GM19240 (cell line): ENCODE results near the gene PIK3CB.
A peak's percentile ranks its signal among the peaks of the same experiment; 100 is the strongest.

Source experiments
- DNase-seq: peaks from one replicate; pipeline ENCODE4 v3.0.0; 2011; ENCODE audit warnings: low spot score; ENCODE audit not compliant: insufficient read length

PIK3CB gene

GRCh38 chr3:138834596-138835396 is at the start of gene PIK3CB:
TSS of gene PIK3CB (minus strand) at chr3:138834928. CDS start at chr3:138759343, 75,585 bp downstream.
- DNase-seq: peak; percentile 86

GRCh38 chr3:138881233-138881632 is 46.5 kb upstream of the PIK3CB start:
- no peak for DNase-seq

GRCh38 chr3:138879541-138880380 is 45.0 kb upstream of the PIK3CB start:
- no peak for DNase-seq

GRCh38 chr3:138877226-138877625 is 42.5 kb upstream of the PIK3CB start:
- DNase-seq: no peak

GRCh38 chr3:138875754-138876664 is 41.3 kb upstream of the PIK3CB start:
- DNase-seq: no peak

GRCh38 chr3:138875096-138875753 is 40.5 kb upstream of the PIK3CB start:
- DNase-seq: no peak

- DNase-seq: no peak
Measured at GRCh38 chr3:138873471-138874278, 38.9 kb upstream of the PIK3CB start.

GRCh38 chr3:138872632-138873031 is 37.9 kb upstream of the PIK3CB start:
- no peak for DNase-seq

- DNase-seq: no peak
Measured at GRCh38 chr3:138867996-138868395, 33.3 kb upstream of the PIK3CB start.

- no peak for DNase-seq
Measured at GRCh38 chr3:138863776-138864113, 29.0 kb upstream of the PIK3CB start.

- no peak for DNase-seq
Measured at GRCh38 chr3:138862924-138863775, 28.4 kb upstream of the PIK3CB start.

- DNase-seq: no peak
Measured at GRCh38 chr3:138862531-138862923, 27.8 kb upstream of the PIK3CB start.

- no peak for DNase-seq
Measured at GRCh38 chr3:138861798-138862197, 27.1 kb upstream of the PIK3CB start.

- no peak for DNase-seq
Measured at GRCh38 chr3:138856799-138857198, 22.1 kb upstream of the PIK3CB start.

- DNase-seq: no peak
Measured at GRCh38 chr3:138854940-138855339, 20.2 kb upstream of the PIK3CB start.

GRCh38 chr3:138854204-138854603 is 19.5 kb upstream of the PIK3CB start:
- DNase-seq: no peak

- DNase-seq: no peak
Measured at GRCh38 chr3:138850151-138850550, 15.4 kb upstream of the PIK3CB start.

GRCh38 chr3:138849222-138849940 is 14.7 kb upstream of the PIK3CB start:
- DNase-seq: no peak

- no peak for DNase-seq
Measured at GRCh38 chr3:138848696-138849095, 14.0 kb upstream of the PIK3CB start.
